GM21515 (cell line): ENCODE measurements around the gene ZKSCAN5.
"Not testable (repeated sequence)": the region's sequence is repeated elsewhere in the genome, so short reads cannot be mapped to it uniquely, and the experiment has no call there.

Experiments used
- ATAC-seq: cut with Tn5 transposase; IDR thresholded peaks from one replicate; pipeline ENCODE4 v1.9.1; 2021; ENCODE audit not compliant: unreplicated experiment

ZKSCAN5 gene

DNA sequence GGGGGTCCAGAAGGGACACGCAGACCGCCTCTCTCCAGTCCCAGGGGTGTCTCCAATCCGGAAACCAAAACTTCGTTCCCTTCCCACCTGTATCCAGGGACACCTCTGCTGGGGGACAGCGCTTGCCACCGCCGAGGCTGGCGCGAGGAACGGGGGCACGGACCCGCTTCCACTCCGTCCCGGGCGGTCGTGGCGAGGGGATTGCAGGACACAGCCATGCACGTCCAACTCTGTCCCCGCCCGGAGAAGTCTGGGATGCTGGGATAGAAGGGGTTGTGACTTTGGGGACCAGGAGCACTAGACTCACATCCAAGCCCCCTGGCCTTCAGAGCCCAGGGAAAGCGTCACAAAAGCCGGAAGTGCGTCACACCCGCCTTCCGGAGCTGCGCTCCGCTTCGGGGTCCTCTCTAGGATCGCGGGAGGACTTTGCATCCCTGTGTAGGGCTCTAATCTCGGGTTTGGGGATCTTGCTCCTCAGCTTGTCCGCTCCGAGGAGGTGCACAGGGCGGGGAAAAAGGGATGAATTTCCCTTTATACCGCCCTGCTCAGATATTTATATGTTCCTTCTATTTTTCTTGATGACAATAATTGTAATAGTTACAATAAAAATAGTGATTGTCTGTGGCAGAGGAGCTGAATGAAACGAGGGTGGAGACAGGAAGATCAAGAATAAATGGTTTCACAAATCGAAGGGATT is 47.5 kb downstream of the ZKSCAN5 start, which contains the start of gene FAM200A:
Gene FAM200A, minus strand, starts transcription at position 348 of the 697 bp plus-strand sequence. CDS start 3,707 bp downstream, outside the sequence.
- peak; percentile 92 for ATAC-seq

DNA sequence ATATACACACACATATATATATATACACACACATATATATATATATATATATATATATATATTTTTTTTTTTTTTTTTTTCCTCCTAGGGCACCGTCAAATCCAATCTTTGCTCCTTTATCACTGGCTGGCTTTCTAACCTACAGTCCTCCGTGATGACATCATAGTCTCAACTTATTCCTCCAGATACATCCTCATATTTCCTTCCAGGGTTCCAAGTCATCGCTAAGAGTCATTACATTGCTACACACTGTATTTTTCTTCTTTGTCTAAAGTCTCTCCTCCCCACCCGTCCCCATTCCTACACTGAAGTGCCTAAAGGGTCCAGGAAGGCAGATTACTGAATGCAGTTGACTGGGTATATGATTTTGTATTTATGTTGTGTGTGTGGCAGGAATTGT is 48.6 kb downstream of the ZKSCAN5 start:
- no peak for ATAC-seq

DNA sequence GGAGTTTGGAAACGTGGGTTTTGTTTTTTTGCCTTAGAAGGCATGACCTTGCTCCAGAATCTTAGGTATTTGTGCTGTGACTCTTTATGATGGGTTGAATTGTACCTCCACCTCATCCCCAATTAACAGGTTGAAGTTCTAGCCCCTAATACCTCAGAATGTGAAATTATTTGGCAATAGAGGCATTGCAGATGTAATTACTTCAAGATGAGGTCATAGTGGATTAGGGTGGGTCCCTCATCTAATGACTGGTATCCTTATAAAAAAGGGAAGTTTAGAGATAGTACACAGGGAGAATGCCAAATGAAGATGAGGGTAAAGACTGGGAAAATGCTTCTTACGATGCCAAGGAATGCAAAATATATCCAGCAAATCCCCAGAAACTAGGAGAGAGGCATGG is 50.5 kb downstream of the ZKSCAN5 start:
- ATAC-seq = no peak

DNA sequence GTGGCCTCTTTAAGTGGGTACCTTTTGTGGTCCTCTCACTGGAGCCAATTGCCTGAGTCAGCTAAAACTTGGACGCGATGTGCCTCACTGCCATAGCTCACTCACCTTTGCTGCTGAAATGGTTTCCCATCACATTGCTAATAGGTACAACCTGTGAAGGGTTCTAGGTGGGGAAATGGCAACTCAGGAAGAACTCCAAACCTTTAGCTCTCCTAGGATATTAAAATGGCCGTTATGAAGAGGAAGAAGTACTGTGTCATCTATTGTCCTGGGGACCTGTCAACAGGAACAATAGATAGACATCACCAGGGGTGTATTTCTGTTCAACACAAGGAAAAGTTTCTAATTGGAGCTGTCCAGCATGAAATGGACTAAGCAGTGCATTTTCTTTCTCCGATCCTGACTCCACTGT is 52.7 kb downstream of the ZKSCAN5 start:
- ATAC-seq = no peak

DNA sequence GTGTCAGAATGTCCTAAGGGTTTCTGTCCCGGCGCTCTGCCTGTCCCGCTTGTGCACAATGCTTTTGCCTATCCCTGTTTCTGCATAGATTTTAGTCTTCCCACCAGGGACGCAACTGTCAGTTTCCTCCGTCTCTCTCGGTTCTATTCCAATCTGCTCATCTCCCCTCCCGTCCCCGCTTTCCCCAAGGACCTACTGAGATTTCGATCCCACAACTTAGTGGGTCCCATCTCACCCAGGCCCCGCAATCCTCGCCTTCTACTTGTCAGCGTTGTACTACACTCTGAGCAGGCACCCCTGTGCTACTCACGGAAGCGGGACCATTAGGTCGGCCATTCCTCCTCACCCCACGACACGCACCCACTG is 53.5 kb downstream of the ZKSCAN5 start:
- peak; percentile 49 for ATAC-seq

DNA sequence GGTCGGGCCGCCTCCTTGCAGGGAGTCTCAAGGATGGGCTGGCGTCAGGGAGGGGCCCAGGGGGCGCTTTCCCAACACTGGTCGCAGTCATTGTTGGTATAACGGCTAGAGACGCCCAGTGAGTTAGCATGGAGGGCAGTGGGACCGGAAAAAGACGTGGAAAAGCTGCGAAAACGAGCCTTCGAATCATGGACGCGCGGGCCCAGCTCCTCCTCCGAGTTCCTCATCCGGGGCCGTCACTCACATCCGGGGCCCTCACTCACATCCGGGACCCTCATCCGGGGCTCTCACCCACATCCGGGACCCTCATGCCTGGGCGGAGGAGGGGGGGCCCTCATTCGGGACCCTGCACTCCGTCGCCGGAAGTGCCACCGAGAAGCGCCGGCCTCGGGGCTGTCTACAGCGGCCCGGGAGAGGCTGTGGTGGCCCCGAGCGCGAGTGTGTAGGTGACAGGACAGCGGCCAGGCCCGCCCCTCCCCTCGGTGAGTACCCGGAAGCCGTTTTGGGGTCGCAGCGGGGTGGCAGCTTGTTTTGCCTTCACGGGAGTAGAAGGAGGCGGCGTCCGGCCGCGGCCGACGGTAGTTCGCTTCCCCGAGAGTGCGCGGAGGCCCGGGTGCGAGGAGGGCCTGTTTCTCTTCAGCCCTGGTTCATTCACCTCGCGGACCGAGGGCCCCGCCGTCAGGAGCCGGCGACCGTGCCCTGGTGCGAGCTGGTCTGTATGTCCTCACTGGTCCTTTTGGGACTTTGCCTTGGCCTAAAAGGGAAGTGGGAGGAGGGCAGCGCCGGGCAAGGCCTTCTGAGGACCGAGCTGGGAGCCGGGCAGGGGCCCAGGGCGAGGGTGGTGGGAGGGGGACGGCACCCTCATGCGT is 54.1 kb downstream of the ZKSCAN5 start, which contains the start of gene ZNF655:
Gene ZNF655, plus strand, starts transcription at position 337 of the 869 bp plus-strand sequence. CDS start 1,918 bp downstream, outside the sequence.
- ATAC-seq = peak; percentile 81

DNA sequence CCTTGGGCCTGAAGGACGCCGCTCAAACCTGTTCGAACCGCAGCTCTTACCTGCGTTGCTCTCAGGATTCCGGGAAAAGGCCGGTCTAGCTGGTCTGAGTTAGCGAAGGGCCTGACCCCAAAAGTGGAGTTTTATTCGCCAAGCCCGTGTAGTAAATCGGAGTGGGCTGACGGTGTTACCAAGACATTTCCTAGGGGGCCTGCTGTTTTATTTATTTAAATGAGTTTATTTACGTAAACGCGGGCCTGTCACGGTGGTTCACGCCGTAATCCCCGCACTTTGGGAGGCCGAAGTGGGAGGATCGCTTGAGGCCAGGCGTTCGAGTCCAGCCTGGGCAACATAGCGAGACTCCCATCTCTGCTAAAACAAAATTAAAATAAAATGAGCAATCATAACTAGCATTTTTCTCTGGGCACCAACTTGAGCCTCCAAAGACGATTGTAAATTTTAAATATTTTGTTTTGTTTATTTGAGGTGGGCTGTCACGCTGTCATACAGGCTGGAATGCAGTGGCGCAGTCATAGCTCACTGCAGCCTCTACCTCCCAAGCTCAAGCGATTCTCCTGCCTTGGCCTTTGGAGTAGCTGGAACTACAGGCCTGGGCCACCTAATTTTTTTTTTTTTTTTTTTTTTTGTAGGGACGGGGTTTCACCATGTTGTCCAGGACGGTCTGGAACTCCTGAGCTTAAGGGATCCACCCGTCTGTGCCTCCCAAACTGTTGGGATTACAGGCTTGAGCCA is 54.9 kb downstream of the ZKSCAN5 start:
- ATAC-seq = no peak

DNA sequence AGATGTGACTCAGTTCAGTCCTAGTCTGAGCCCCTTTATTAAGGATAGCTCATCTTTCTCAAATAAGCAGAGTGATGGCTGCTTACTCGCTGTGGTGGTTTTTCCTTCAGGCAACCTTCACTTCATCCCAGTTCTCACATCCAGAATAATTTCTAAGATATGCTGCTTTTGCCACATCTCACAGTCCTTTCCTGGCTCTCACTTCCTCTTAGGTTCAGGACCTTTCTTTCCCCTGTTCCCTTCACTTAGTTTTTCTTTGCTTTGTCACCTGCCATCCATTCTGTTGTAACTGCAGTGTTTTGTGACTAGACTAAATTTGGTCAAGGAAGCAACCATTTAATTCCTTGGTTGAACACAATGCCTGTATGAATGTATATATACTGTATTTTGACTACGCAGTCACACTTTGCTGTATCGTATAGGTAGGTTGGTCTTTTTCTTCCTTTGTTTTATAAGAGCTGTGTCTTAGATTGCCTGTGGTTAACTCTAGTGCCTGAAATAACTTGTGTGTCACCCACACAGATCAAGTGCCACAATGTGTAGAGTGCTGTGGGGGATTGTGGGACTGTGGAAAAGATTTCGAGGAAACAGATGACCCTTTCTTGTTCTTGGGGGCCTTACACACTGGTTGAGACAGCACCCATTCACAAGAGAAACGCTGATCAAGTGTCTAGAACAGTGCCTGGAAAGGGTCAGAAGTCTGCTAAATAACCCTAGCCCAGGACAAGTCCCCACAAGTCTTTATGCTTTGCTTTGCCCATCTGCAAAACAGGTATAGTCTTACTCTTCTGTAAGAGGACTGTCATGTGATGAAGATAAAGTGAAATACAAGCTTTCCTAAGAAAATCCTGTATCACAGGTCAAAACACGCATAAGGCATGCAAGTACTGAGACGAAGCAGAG is 56.6 kb downstream of the ZKSCAN5 start:
- ATAC-seq = no peak

DNA sequence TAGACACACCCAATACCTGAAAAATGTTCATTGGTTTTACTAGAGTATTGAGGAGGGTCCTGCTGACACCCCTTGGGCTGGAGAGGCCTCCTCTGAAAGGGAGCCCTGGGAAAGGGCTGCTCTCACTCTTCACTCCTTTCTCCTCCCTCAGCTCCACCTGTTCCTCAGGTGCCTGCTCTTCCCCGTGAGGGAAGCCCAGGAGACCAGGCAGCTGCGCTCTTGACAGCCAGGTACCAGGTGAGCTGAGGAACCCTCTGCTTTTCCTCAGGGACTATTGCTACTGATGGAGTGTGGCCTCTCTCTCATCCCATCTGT is 57.2 kb downstream of the ZKSCAN5 start:
- no peak for ATAC-seq

DNA sequence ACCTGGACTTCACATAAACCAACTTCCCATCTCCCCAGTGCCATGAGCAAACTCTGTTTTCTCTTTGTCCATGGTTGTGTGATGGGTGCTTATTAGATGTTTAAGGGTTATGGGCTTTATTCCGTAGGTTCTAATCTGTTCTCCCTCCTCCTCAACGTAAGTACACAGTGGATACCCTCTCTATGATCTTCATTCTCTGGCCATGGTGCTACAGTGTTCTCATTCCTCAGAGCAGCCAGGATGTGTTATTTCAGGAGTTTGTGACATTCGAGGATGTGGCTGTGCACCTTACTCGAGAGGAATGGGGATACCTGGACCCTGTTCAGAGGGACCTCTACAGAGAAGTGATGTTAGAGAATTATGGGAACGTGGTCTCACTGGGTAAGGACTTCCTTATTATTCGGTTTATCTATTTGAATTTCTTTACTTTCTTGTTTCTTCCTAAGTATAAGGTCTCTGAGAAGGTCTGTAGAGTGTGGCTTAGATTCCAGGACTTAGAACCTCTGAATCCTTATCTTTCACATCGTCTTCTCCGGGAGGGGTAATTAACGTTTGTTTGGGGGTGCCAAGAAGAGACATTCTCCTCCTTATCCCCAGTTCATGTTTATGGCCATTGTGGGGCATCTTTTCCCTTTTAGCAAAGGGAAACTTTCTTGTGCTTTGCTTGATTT is 57.8 kb downstream of the ZKSCAN5 start:
- ATAC-seq = no peak

DNA sequence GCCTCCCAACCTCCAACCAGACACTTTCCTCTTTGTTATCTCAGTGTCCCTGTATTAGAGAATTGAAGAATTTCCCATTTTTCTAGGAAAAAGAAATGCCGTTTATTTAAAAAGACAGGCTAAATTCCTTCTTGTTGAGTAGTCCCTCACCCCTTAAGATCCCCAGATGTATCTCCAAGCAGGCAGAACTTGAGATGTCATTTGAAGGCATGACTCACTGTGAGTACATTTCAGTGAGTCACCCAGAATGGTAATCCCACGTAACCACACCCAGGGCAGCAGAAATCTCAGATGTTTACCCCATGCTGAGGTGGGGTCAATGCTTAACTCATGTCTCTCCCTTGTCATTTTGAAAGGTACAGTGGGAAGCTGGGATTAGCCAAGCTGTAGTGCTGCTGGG is 58.4 kb downstream of the ZKSCAN5 start:
- ATAC-seq = no peak

DNA sequence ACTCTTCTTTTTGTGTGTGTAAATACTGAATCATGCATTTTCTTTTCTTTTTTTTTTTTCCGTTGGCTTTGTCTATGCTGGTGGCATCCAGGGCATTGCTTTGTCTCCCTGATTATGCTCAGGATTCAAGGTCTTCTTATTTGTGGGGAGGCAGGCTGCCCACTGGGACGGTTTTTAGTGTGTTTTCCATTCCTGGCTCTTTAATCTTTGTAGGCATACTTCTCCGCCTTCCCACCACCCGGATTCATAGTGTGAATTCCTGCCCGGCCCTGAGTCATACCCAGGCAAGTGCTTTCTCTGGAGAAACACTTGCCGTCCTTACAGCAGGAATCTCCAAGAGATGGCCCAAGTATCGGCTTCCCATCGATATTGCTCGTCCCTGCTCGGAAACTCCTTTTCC is 59.2 kb downstream of the ZKSCAN5 start:
- no peak for ATAC-seq

DNA sequence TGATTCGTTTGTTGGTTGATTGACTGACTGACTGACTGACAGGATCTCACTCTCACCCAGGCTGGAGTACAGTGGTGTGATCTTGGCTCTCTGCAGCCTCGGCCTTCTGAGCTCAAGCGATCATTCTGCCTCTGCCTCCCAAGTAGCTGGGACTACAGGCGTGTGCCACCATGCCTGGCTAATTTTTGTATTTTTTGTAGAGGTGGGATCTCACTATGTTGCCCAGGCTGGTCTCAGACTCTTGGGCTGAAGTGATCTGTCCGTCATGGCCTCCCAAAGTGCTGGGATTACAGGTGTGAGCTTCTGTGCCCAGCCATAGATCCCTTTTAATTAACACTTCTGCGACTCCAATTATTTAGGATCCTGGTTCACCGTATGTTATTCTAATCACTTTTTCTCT is 64.3 kb downstream of the ZKSCAN5 start:
- ATAC-seq = not testable (repeated sequence)

DNA sequence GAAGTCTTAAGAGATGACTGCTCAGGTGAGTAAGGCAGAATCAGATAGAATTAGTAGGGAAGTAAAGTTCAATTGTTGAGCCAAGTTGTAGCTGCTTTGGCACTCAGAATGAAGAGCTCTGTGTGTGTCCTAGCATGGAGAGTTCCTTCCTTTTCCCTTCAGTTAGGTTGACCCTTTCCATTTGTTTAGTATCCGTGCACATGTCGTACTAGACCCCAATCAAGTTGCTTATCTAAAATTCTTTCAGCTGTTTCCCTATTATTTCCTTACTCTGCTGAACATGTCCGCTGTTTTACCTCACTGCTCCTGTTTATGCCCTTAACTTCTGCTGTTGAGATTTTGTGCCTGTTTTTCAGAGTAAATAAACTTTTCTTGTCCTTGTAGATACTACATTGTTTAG is 67.3 kb downstream of the ZKSCAN5 start:
- ATAC-seq = no peak

DNA sequence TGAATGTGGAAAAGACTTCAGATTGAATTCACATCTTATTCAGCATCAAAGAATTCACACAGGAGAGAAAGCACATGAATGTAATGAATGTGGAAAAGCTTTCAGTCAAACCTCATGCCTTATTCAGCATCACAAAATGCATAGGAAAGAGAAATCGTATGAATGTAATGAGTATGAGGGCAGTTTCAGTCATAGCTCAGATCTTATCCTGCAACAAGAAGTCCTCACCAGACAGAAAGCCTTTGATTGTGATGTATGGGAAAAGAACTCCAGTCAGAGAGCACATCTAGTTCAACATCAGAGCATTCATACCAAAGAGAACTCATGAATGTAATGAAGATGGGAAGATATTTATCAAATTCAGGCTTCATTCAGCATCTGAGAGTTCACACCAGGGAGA is 68.8 kb downstream of the ZKSCAN5 start:
- ATAC-seq = no peak

DNA sequence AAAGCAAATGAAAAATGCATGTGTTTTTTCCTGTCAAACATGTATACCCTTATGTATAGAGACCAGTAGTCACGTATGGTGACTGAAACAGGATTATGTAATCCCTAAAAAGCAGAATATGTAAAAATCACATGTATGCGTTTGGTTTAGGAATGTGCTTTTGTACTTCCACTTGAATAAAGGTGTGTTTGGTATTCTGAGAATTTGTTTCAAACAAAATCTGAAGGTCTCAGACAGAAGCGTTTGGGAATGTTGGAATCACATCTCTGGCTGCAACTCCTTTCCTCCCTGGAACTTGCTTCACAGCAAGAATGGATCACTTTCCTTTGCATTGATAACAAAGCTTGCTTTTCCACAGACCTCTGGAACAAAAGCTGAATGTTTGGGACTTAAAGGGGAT is 71.8 kb downstream of the ZKSCAN5 start:
- ATAC-seq = no peak

DNA sequence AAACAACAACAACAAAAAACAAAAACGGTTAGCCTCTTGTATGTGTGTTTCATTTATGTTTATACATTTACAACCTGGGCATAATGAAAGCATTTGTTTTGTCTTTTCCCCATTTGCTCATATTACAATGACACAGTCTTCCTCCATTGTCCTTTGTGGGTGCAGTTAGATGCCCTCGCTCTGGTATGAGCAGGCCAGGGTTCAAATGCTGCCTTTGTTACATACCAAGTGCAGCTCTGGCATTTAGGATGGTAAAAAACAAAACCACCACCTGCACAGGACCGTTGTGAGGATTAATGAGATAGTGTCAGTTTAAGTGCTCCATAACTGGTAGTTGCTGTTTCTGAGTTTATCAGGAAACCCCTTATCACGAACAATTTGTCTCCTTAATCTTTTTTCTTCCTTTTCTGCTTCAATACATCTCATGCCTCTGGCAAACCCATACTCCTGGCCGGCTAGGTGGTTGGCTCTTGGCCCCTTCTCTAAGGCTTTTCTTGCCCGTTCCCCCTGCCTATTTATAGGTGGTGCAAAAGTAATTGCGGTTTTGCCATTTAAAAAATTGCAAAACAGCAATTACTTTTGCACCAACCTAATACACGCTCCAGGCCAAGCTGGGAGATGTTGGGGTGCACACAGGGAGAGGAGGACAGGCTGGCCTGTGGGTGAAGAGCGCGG is 75.0 kb downstream of the ZKSCAN5 start:
- no peak for ATAC-seq

DNA sequence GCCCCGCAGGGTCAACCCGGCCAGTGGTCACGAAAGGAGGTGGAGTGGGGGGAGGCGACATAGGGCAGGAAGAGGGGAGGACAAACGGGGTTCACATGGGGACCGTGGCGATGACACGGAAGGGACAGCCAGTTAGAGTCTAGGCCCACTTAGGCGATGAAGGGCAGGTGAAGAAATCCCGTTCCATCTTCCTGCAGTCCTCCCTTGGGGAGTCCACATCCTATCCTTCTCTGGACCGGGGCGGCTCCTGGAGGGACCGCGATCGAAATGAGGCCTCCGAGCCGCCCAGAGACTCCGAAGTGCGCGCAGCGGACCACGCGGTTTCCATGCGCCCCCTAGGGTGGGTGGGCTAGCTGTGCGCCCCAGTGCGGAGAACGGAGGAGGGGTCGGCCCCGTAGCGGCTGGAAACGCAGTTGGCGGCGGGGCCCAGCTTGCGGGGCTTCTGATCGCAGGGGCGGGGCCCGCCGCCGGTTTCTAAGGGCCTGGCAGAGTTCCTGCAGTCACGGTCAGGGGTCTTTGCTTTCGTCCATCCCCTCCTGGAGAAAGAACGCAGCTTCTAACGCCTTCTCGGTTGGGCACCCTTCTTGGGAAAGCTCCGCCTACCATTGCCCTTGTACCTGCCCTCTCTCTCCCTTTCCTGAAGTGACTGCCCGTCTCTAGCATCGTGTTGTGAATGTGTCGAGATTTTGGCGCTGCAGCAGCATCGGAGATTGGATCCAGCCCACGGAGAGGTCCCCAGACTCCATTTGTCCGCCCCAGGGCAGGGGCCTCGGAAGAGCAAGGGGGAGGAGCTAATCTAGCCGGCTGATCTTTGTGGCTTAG is 75.7 kb downstream of the ZKSCAN5 start:
- no peak for ATAC-seq
